DMS53 treated with DMSO at 0.1 percent for 48 hours (cell line): Measurements from ENCODE around the gene APBA2.
"Not testable (repeated sequence)": the region's sequence is repeated elsewhere in the genome, so short reads cannot be mapped to it uniquely, and the experiment has no call there.

Source experiments
- DNase-seq: peaks from one replicate; lab custom pipeline; 2025; ENCODE audit not compliant: unreplicated experiment; lab: John Stamatoyannopoulos, UW

Gene APBA2

GRCh38 chr15:29142129-29142747 lies 256.5 kb downstream of the APBA2 start:
- no peak for DNase-seq

GRCh38 chr15:29143293-29143692 lies 257.5 kb downstream of the APBA2 start:
- DNase-seq = no peak

GRCh38 chr15:29143909-29144635 lies 258.3 kb downstream of the APBA2 start:
- no peak for DNase-seq

GRCh38 chr15:29149738-29150075 lies 263.9 kb downstream of the APBA2 start:
- DNase-seq = no peak

- no peak for DNase-seq
These were observed 265.0 kb downstream of the APBA2 start for GRCh38 chr15:29150515-29151483.

GRCh38 chr15:29151484-29151857 lies 265.7 kb downstream of the APBA2 start:
- no peak for DNase-seq

GRCh38 chr15:29156521-29156920 lies 270.7 kb downstream of the APBA2 start:
- no peak for DNase-seq

- DNase-seq = no peak
These were observed 274.1 kb downstream of the APBA2 start for GRCh38 chr15:29159771-29160455.

GRCh38 chr15:29162411-29162810 lies 276.6 kb downstream of the APBA2 start:
- DNase-seq = no peak

- not testable (repeated sequence) for DNase-seq
These were observed 281.3 kb downstream of the APBA2 start for GRCh38 chr15:29167122-29167521.
